Panc1 (cell line): ENCODE results near the gene PRDX4. TPM values are rescaled to one million over a fixed set of nuclear protein-coding genes. Genes with fewer than 3 reads are reported as not detected.

ENCODE experiments used
- ATAC-seq: fragments of 200-7000 bp; cut with Tn5 transposase; 2 replicates; pipeline ENCODE4 v1.9.1; 2020; ENCODE audit warnings: mild to moderate bottlenecking, moderate library complexity
- BruUV-seq: library from RNA; stranded (reverse); fragments of 400-500 nt; replicated peaks from 2 replicates; lab custom pipeline; 2021; lab: Mats Ljungman, UMichigan
- CTCF ChIA-PET: fragments of 300-600 bp; sonication (Branson Sonifier 250); formaldehyde crosslinking; loops from one replicate; lab custom pipeline; 2022; ENCODE audit warnings: antibody characterized with exemption; lab: Charles Lee
- POLR2A ChIA-PET: fragments of 300-600 bp; sonication (Branson Sonifier 250); formaldehyde crosslinking; loops from one replicate; lab custom pipeline; 2022; ENCODE audit warnings: antibody characterized with exemption; lab: Charles Lee
- DNase-seq: peaks from one replicate; pipeline ENCODE4 v3.0.0-alpha.2; 2010; ENCODE audit warnings: low read depth, low spot score
- H3K27ac ChIP-seq: 2 replicates; pipeline ENCODE4 v1.5.1; 2011; ENCODE audit warnings: mild to moderate bottlenecking, low read length, inconsistent platforms
- H3K27me3 ChIP-seq: fragments of 200-500 bp; sonication (Bioruptor generic); 2 replicates; pipeline ENCODE4 v1.6.0; 2014; ENCODE audit warnings: low read length, inconsistent platforms; ENCODE audit not compliant: control insufficient read depth, insufficient read depth
- H3K36me3 ChIP-seq: fragments of 200-500 bp; sonication (Bioruptor generic); 2 replicates; pipeline ENCODE4 v1.5.1; 2014; ENCODE audit warnings: inconsistent platforms, mild to moderate bottlenecking, low read length, moderate library complexity; ENCODE audit not compliant: control insufficient read depth, insufficient read depth
- H3K4me1 ChIP-seq: 2 replicates; pipeline ENCODE4 v1.5.1; 2011; ENCODE audit warnings: inconsistent platforms, mild to moderate bottlenecking, low read length, moderate library complexity; ENCODE audit not compliant: control insufficient read depth, insufficient read depth
- H3K4me3 ChIP-seq, 2 experiments: 2 replicates each; pipeline ENCODE4 v1.5.1; 2011 to 2012; ENCODE audit warnings: low read depth in 2 of 2, low read length in 2 of 2, mild to moderate bottlenecking in 2 of 2, inconsistent platforms in 1 of 2, moderate library complexity in 1 of 2
- H3K9me3 ChIP-seq: fragments of 200-500 bp; sonication (Bioruptor generic); 2 replicates; pipeline ENCODE4 v1.5.1; 2014; ENCODE audit warnings: low read depth, mild to moderate bottlenecking, inconsistent platforms, low read length, moderate library complexity; ENCODE audit not compliant: control insufficient read depth, insufficient read depth
- CTCF ChIP-seq: fragments of 450-650 bp; IDR thresholded peaks from 2 replicates; pipeline ENCODE4 v1.5.1; 2017; ENCODE audit warnings: mild to moderate bottlenecking
- POLR2AphosphoS5 ChIP-seq: IDR thresholded peaks from 2 replicates; pipeline ENCODE4 v1.6.1; 2012; ENCODE audit warnings: mild to moderate bottlenecking, low read depth, low read length, moderate library complexity
- REST ChIP-seq, 2 experiments: IDR thresholded peaks; 2 replicates each; pipeline ENCODE4 v1.6.1; 2011 to 2012; ENCODE audit warnings: low read depth in 2 of 2, control low read depth in 1 of 2, low read length in 1 of 2, mild to moderate bottlenecking in 1 of 2, moderate library complexity in 1 of 2; ENCODE audit not compliant: insufficient read depth in 1 of 2
- SIN3A ChIP-seq: IDR thresholded peaks from 2 replicates; pipeline ENCODE4 v1.6.1; 2012; ENCODE audit warnings: low read depth, mild to moderate bottlenecking, low read length, moderate library complexity, borderline replicate concordance; ENCODE audit not compliant: insufficient read depth
- TCF7L2 ChIP-seq: IDR thresholded peaks from 2 replicates; pipeline ENCODE4 v1.6.1; 2011; ENCODE audit warnings: mild to moderate bottlenecking, low read depth, low read length, inconsistent platforms
- in situ Hi-C: cut with HindIII; loops from 2 replicates; pipeline ENCODE4 v1.10.0; 2016; ENCODE audit warnings: low sequenced_read_pairs, low pct_unique_long_range_greater_than_20kb
- intact Hi-C: fragments of 100-400 bp; cut with micrococcal nuclease; formaldehyde crosslinking; loops from one replicate; pipeline ENCODE4 v1.10.0; 2022; ENCODE audit not compliant: unreplicated experiment
- total RNA-seq: library from RNA; stranded (reverse); gene quantifications from one replicate; pipeline ENCODE4 v1.2.1, GENCODE V29; 2021; ENCODE audit not compliant: unreplicated experiment

The PRDX4 gene
- total RNA-seq, 1 experiment from 2014 or later, result 106 TPM

- Histone ChIP-seq H3K4me1 (no peaks in the 10 kb centered on the region), H3K36me3 (no peaks in the 10 kb centered on the region), H3K27ac (no peak overlapping the region), H3K9me3 (no peaks in the 10 kb centered on the region), H3K27me3 (no peaks in the 10 kb centered on the region), H3K4me3 (no peak overlapping the region)
- no peak for DNase-seq
- no peak for ATAC-seq
- no TSS peak for BruUV-seq
- ChIA-PET CTCF (interaction anchor here (0.6 kb wide), 1 partner anchor 582 kb away, joined by 5 read pairs; no protein-coding TSS in a partner anchor), POLR2A (interaction anchor here (0.5 to 0.7 kb wide), 2 partner anchors 39 to 44 kb away, joined by 3 to 9 read pairs; no protein-coding TSS in a partner anchor)
- TF ChIP-seq SIN3A, result no peak
- TF ChIP-seq POLR2AphosphoS5, result no peak
- peak; percentile 35; the same call in 1 of the 2 replicates for TF ChIP-seq CTCF
- TF ChIP-seq REST (IDR thresholded peaks at IDR 0.05; ENCODE audit: insufficient read depth in 1 of 2, low read depth in 2 of 2, low read length in 1 of 2), result no peak
- TF ChIP-seq TCF7L2, result no peak
- intact Hi-C loops (no loop called here), in situ Hi-C loops (no loop called here)
Measured at GRCh38 chrX:23633834-23634580, 33.3 kb upstream of the PRDX4 start.

- intact Hi-C loops (no loop called here), in situ Hi-C loops (no loop called here)
- DNase-seq, result no peak
- Histone ChIP-seq H3K36me3 (no peaks in the 10 kb centered on the region), H3K27me3 (no peaks in the 10 kb centered on the region), H3K4me1 (no peaks in the 10 kb centered on the region), H3K4me3 (no peak overlapping the region), H3K9me3 (no peaks in the 10 kb centered on the region), H3K27ac (no peak overlapping the region)
- ChIA-PET CTCF (no interaction called here), POLR2A (no interaction called here)
- BruUV-seq, result no TSS peak
- no peak for ATAC-seq
- TF ChIP-seq TCF7L2 (no peak), REST (IDR thresholded peaks at IDR 0.05; ENCODE audit: insufficient read depth in 1 of 2, low read depth in 2 of 2, low read length in 1 of 2) (no peak), CTCF (no peak), POLR2AphosphoS5 (no peak), SIN3A (no peak)
Measured at GRCh38 chrX:23637187-23637586, 30.1 kb upstream of the PRDX4 start.
